ENCODE data around the gene MAL.

DNA sequence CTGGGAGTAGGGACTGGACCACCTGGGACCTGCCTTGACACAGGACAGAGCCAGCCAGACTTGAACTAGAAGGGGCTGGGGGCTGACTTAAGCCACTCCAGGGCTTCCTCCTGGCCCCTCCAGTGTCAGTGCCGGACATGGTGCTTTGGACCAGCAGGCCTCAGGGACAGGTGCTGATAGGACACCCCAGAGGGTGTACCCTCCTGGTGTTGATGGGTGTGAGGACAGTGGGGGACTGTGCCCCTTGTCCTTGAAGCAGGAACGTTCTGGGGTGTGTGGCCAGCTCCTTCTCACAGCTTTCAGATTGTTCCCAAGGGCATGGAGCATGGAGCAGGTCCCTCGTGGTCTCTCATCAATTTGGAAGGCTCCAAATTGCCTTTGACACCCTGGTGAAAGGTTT is 6.8 kb downstream of the MAL start:
- TF ChIP-seq, protein P1, sequence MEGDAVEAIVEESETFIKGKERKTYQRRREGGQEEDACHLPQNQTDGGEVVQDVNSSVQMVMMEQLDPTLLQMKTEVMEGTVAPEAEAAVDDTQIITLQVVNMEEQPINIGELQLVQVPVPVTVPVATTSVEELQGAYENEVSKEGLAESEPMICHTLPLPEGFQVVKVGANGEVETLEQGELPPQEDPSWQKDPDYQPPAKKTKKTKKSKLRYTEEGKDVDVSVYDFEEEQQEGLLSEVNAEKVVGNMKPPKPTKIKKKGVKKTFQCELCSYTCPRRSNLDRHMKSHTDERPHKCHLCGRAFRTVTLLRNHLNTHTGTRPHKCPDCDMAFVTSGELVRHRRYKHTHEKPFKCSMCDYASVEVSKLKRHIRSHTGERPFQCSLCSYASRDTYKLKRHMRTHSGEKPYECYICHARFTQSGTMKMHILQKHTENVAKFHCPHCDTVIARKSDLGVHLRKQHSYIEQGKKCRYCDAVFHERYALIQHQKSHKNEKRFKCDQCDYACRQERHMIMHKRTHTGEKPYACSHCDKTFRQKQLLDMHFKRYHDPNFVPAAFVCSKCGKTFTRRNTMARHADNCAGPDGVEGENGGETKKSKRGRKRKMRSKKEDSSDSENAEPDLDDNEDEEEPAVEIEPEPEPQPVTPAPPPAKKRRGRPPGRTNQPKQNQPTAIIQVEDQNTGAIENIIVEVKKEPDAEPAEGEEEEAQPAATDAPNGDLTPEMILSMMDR (conservative IDR thresholded peaks at IDR 0.05; ENCODE audit: low read length) = no peak
- TF ChIP-seq EZH2phosphoT487 (IDR thresholded peaks at IDR 0.05; ENCODE audit: borderline replicate concordance) = no peak
